Panc1 (cell line): ENCODE results near the gene FAM131A. TPM values are rescaled to one million over a fixed set of nuclear protein-coding genes. Genes with fewer than 3 reads are reported as not detected.
A peak's percentile ranks its signal among the peaks of the same experiment; 100 is the strongest.

Experiments
- ATAC-seq: fragments of 200-7000 bp; cut with Tn5 transposase; 2 replicates; pipeline ENCODE4 v1.9.1; 2020; ENCODE audit warnings: mild to moderate bottlenecking, moderate library complexity
- BruUV-seq: library from RNA; stranded (reverse); fragments of 400-500 nt; replicated peaks from 2 replicates; lab custom pipeline; 2021; lab: Mats Ljungman, UMichigan
- CTCF ChIA-PET: fragments of 300-600 bp; sonication (Branson Sonifier 250); formaldehyde crosslinking; loops from one replicate; lab custom pipeline; 2022; ENCODE audit warnings: antibody characterized with exemption; lab: Charles Lee
- POLR2A ChIA-PET: fragments of 300-600 bp; sonication (Branson Sonifier 250); formaldehyde crosslinking; loops from one replicate; lab custom pipeline; 2022; ENCODE audit warnings: antibody characterized with exemption; lab: Charles Lee
- DNase-seq: peaks from one replicate; pipeline ENCODE4 v3.0.0-alpha.2; 2010; ENCODE audit warnings: low read depth, low spot score
- H3K27ac ChIP-seq: 2 replicates; pipeline ENCODE4 v1.5.1; 2011; ENCODE audit warnings: mild to moderate bottlenecking, low read length, inconsistent platforms
- H3K27me3 ChIP-seq: fragments of 200-500 bp; sonication (Bioruptor generic); 2 replicates; pipeline ENCODE4 v1.6.0; 2014; ENCODE audit warnings: low read length, inconsistent platforms; ENCODE audit not compliant: control insufficient read depth, insufficient read depth
- H3K36me3 ChIP-seq: fragments of 200-500 bp; sonication (Bioruptor generic); 2 replicates; pipeline ENCODE4 v1.5.1; 2014; ENCODE audit warnings: inconsistent platforms, mild to moderate bottlenecking, low read length, moderate library complexity; ENCODE audit not compliant: control insufficient read depth, insufficient read depth
- H3K4me1 ChIP-seq: 2 replicates; pipeline ENCODE4 v1.5.1; 2011; ENCODE audit warnings: inconsistent platforms, mild to moderate bottlenecking, low read length, moderate library complexity; ENCODE audit not compliant: control insufficient read depth, insufficient read depth
- H3K4me3 ChIP-seq, 2 experiments: 2 replicates each; pipeline ENCODE4 v1.5.1; 2011 to 2012; ENCODE audit warnings: low read depth in 2 of 2, low read length in 2 of 2, mild to moderate bottlenecking in 2 of 2, inconsistent platforms in 1 of 2, moderate library complexity in 1 of 2
- H3K9me3 ChIP-seq: fragments of 200-500 bp; sonication (Bioruptor generic); 2 replicates; pipeline ENCODE4 v1.5.1; 2014; ENCODE audit warnings: low read depth, mild to moderate bottlenecking, inconsistent platforms, low read length, moderate library complexity; ENCODE audit not compliant: control insufficient read depth, insufficient read depth
- POLR2AphosphoS5 ChIP-seq: IDR thresholded peaks from 2 replicates; pipeline ENCODE4 v1.6.1; 2012; ENCODE audit warnings: mild to moderate bottlenecking, low read depth, low read length, moderate library complexity
- REST ChIP-seq, 2 experiments: IDR thresholded peaks; 2 replicates each; pipeline ENCODE4 v1.6.1; 2011 to 2012; ENCODE audit warnings: low read depth in 2 of 2, control low read depth in 1 of 2, low read length in 1 of 2, mild to moderate bottlenecking in 1 of 2, moderate library complexity in 1 of 2; ENCODE audit not compliant: insufficient read depth in 1 of 2
- SIN3A ChIP-seq: IDR thresholded peaks from 2 replicates; pipeline ENCODE4 v1.6.1; 2012; ENCODE audit warnings: low read depth, mild to moderate bottlenecking, low read length, moderate library complexity, borderline replicate concordance; ENCODE audit not compliant: insufficient read depth
- TCF7L2 ChIP-seq: IDR thresholded peaks from 2 replicates; pipeline ENCODE4 v1.6.1; 2011; ENCODE audit warnings: mild to moderate bottlenecking, low read depth, low read length, inconsistent platforms
- in situ Hi-C: cut with HindIII; loops from 2 replicates; pipeline ENCODE4 v1.10.0; 2016; ENCODE audit warnings: low sequenced_read_pairs, low pct_unique_long_range_greater_than_20kb
- intact Hi-C: fragments of 100-400 bp; cut with micrococcal nuclease; formaldehyde crosslinking; loops from one replicate; pipeline ENCODE4 v1.10.0; 2022; ENCODE audit not compliant: unreplicated experiment
- total RNA-seq: library from RNA; stranded (reverse); gene quantifications from one replicate; pipeline ENCODE4 v1.2.1, GENCODE V29; 2021; ENCODE audit not compliant: unreplicated experiment
- TF ChIP-seq, protein P1 (sequence below): fragments of 450-650 bp; IDR thresholded peaks from 2 replicates; pipeline ENCODE4 v1.5.1; 2017; ENCODE audit warnings: mild to moderate bottlenecking

The FAM131A gene
- total RNA-seq, 1 experiment from 2014 or later: 30.1 TPM

GRCh38 chr3:184380627-184381260 lies 43.3 kb downstream of the FAM131A start:
- POLR2A ChIA-PET: no interaction called here
- Histone ChIP-seq H3K27ac (no peak overlapping the region), H3K4me3 (peak overlapping the region in 1 of 2 experiments; percentile 33; a peak in 1 of 4 replicates), H3K4me1 (no peaks in the 10 kb centered on the region), H3K36me3 (no peaks in the 10 kb centered on the region), H3K27me3 (peaks cover 8% of the 10 kb centered on the region; the same call in 1 of the 2 replicates), H3K9me3 (no peaks in the 10 kb centered on the region)
- in situ Hi-C loops (no loop called here), intact Hi-C loops (no loop called here)
- CTCF ChIA-PET: interaction anchor here (0.8 kb wide), 1 partner anchor 9 kb away, joined by 3 read pairs; no protein-coding TSS in a partner anchor
- ATAC-seq: peak; percentile 29
- no peak for DNase-seq
- BruUV-seq: no TSS peak
- TF ChIP-seq POLR2AphosphoS5 (no peak), SIN3A (no peak), TCF7L2 (no peak)

- H3K4me3 ChIP-seq: no peak overlapping the region
- in situ Hi-C loops (no loop called here), intact Hi-C loops (no loop called here)
- no peaks in the 10 kb centered on the region for H3K9me3 ChIP-seq
- TF ChIP-seq SIN3A: no peak
- no peak for TF ChIP-seq TCF7L2
- TF ChIP-seq, protein P1, sequence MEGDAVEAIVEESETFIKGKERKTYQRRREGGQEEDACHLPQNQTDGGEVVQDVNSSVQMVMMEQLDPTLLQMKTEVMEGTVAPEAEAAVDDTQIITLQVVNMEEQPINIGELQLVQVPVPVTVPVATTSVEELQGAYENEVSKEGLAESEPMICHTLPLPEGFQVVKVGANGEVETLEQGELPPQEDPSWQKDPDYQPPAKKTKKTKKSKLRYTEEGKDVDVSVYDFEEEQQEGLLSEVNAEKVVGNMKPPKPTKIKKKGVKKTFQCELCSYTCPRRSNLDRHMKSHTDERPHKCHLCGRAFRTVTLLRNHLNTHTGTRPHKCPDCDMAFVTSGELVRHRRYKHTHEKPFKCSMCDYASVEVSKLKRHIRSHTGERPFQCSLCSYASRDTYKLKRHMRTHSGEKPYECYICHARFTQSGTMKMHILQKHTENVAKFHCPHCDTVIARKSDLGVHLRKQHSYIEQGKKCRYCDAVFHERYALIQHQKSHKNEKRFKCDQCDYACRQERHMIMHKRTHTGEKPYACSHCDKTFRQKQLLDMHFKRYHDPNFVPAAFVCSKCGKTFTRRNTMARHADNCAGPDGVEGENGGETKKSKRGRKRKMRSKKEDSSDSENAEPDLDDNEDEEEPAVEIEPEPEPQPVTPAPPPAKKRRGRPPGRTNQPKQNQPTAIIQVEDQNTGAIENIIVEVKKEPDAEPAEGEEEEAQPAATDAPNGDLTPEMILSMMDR: no peak
- no peak for TF ChIP-seq REST (IDR thresholded peaks at IDR 0.05; ENCODE audit: insufficient read depth in 1 of 2, low read depth in 2 of 2, low read length in 1 of 2)
- TF ChIP-seq POLR2AphosphoS5: no peak
- no TSS peak for BruUV-seq
- H3K27me3 ChIP-seq: peaks cover 8% of the 10 kb centered on the region; the same call in 1 of the 2 replicates
- H3K36me3 ChIP-seq: no peaks in the 10 kb centered on the region
- ChIA-PET CTCF (interaction anchor here (0.8 kb wide), 1 partner anchor 10 kb away, joined by 3 read pairs; no protein-coding TSS in a partner anchor), POLR2A (no interaction called here)
- ATAC-seq: no peak
- H3K27ac ChIP-seq: no peak overlapping the region
- DNase-seq: no peak
- H3K4me1 ChIP-seq: no peaks in the 10 kb centered on the region
Observed at GRCh38 chr3:184381261-184382224, 44.1 kb downstream of the FAM131A start.
